B cell (primary cell): ENCODE measurements around the gene CCDC106.

ENCODE experiments used
- EZH2 ChIP-seq: IDR thresholded peaks from 2 replicates; pipeline ENCODE4 v1.6.1; 2012; ENCODE audit warnings: borderline replicate concordance, low read depth, mild to moderate bottlenecking, moderate library complexity, low read length; ENCODE audit not compliant: insufficient read depth, poor library complexity, severe bottlenecking
- TF ChIP-seq, protein P1 (sequence below): fragments of 200-600 bp; IDR thresholded peaks from one replicate; pipeline ENCODE4 v1.8.0; 2022; ENCODE audit warnings: antibody characterized with exemption, mild to moderate bottlenecking

DNA sequence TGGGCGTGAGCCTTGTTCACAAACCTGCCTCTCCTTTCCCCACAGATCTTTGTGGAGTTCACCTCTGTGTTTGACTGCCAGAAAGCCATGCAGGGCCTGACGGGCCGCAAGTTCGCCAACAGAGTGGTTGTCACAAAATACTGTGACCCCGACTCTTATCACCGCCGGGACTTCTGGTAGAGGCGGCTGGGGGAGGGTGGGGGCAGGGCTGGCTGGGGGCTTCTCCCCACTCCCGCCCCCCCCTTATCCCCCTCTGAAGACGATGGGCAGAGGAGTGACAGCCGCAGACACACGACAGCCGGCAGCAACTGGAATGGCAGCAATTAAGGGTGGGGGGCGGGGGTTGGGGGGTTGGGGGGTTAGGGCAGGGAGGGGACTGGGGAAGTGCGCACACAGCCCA lies 25.9 kb downstream of the CCDC106 start:
- TF ChIP-seq, protein P1, sequence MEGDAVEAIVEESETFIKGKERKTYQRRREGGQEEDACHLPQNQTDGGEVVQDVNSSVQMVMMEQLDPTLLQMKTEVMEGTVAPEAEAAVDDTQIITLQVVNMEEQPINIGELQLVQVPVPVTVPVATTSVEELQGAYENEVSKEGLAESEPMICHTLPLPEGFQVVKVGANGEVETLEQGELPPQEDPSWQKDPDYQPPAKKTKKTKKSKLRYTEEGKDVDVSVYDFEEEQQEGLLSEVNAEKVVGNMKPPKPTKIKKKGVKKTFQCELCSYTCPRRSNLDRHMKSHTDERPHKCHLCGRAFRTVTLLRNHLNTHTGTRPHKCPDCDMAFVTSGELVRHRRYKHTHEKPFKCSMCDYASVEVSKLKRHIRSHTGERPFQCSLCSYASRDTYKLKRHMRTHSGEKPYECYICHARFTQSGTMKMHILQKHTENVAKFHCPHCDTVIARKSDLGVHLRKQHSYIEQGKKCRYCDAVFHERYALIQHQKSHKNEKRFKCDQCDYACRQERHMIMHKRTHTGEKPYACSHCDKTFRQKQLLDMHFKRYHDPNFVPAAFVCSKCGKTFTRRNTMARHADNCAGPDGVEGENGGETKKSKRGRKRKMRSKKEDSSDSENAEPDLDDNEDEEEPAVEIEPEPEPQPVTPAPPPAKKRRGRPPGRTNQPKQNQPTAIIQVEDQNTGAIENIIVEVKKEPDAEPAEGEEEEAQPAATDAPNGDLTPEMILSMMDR = no peak
- TF ChIP-seq EZH2 = no peak
